K562 (cell line): Measurements from ENCODE around the gene TRMT2A. TPM values are rescaled to one million over a fixed set of nuclear protein-coding genes. Genes with fewer than 3 reads are reported as not detected.

Experiments
- ASH1L ChIP-seq: fragments of 450-650 bp; IDR thresholded peaks from 2 replicates; pipeline ENCODE4 v1.6.1; 2018; ENCODE audit warnings: borderline replicate concordance, mild to moderate bottlenecking, low read depth; ENCODE audit not compliant: partially characterized antibody
- BRD9 ChIP-seq: fragments of 450-650 bp; IDR thresholded peaks from 2 replicates; pipeline ENCODE4 v1.6.1; 2018; ENCODE audit warnings: low read depth; ENCODE audit not compliant: partially characterized antibody
- CAMTA2 ChIP-seq: fragments of 250-450 bp; sonication (Bioruptor Pico); conservative IDR thresholded peaks from 2 replicates; pipeline ENCODE4 v1.5.1; 2022
- EHMT2 ChIP-seq: fragments of 450-650 bp; IDR thresholded peaks from 2 replicates; pipeline ENCODE4 v1.6.1; 2018; ENCODE audit warnings: antibody characterized with exemption
- HDAC6 ChIP-seq: IDR thresholded peaks from 2 replicates; pipeline ENCODE4 v1.6.1; 2012; ENCODE audit warnings: low read depth, mild to moderate bottlenecking, control low read depth, inconsistent platforms, low read length, moderate library complexity
- HMG20A ChIP-seq: fragments of 450-650 bp; formaldehyde crosslinking; conservative IDR thresholded peaks from 2 replicates; pipeline ENCODE4 v1.4.0; 2020; ENCODE audit warnings: mild to moderate bottlenecking, mixed read lengths
- HNRNPL ChIP-seq: fragments of 200-400 bp; formaldehyde crosslinking; IDR thresholded peaks from 2 replicates; pipeline ENCODE4 v1.6.1; 2017; ENCODE audit warnings: low read depth, mild to moderate bottlenecking, low read length
- ID3 ChIP-seq, 2 experiments: fragments of 250-450 bp in 1 of 2; fragments of 450-650 bp in 1 of 2; sonication (Bioruptor Pico) in 1 of 2; IDR thresholded peaks; 2 replicates each; pipeline versions ENCODE4 v1.6.1 to v1.8.0; 2016 to 2021; ENCODE audit warnings: mild to moderate bottlenecking in 2 of 2, moderate library complexity in 2 of 2, missing compliant biosample characterization in 1 of 2, missing genetic modification characterization in 1 of 2
- RB1 ChIP-seq: fragments of 450-650 bp; IDR thresholded peaks from 2 replicates; pipeline ENCODE4 v1.6.1; 2017; ENCODE audit warnings: low read depth, mild to moderate bottlenecking
- RBBP5 ChIP-seq: fragments of 200-600 bp; sonication (generic); IDR thresholded peaks from 2 replicates; pipeline ENCODE4 v1.6.1; 2012; ENCODE audit warnings: borderline replicate concordance, mild to moderate bottlenecking, low read length, control low read depth, inconsistent platforms; ENCODE audit not compliant: insufficient read depth, poor library complexity, severe bottlenecking
- RBM14 ChIP-seq: fragments of 200-400 bp; formaldehyde crosslinking; IDR thresholded peaks from 2 replicates; pipeline ENCODE4 v1.6.1; 2018; ENCODE audit warnings: low read depth, mild to moderate bottlenecking, low read length, moderate library complexity, borderline replicate concordance; ENCODE audit not compliant: insufficient read depth
- SRF ChIP-seq, 2 experiments: fragments of 250-450, 450-650 bp in 1 of 2; sonication (Bioruptor Pico) in 1 of 2; sonication (generic) in 1 of 2; formaldehyde crosslinking; IDR thresholded peaks; 2 replicates each; pipeline versions ENCODE4 v1.5.0 to v1.5.1; 2020 to 2022; ENCODE audit warnings: mild to moderate bottlenecking in 1 of 2, missing genetic modification reagents in 1 of 2
- TAF15 ChIP-seq: fragments of 200-400 bp; formaldehyde crosslinking; IDR thresholded peaks from 2 replicates; pipeline ENCODE4 v1.6.1; 2017; ENCODE audit warnings: mild to moderate bottlenecking, low read depth, low read length, moderate library complexity
- TBP ChIP-seq: optimal IDR thresholded peaks from 2 replicates; pipeline ENCODE3; 2011; ENCODE audit warnings: low read depth, low read length, improper control_type of control experiment
- THAP12 ChIP-seq: fragments of 250-450 bp; sonication (Bioruptor Pico); IDR thresholded peaks from 2 replicates; pipeline ENCODE4 v1.9.0; 2021; ENCODE audit warnings: mild to moderate bottlenecking, inconsistent platforms
- TRIM28 ChIP-seq: fragments of 450-650 bp; IDR thresholded peaks from 2 replicates; pipeline ENCODE4 v1.6.1; 2017
- YY1 ChIP-seq, 3 experiments: IDR thresholded peaks; 2 replicates each; pipeline ENCODE4 v1.6.1; 2011; ENCODE audit warnings: low read length in 2 of 3, mild to moderate bottlenecking in 2 of 3, moderate library complexity in 2 of 3, borderline replicate concordance in 1 of 3, control low read depth in 1 of 3, low read depth in 1 of 3; ENCODE audit not compliant: insufficient read depth in 3 of 3, insufficient replicate concordance in 2 of 3, control insufficient read depth in 1 of 3, insufficient read length in 1 of 3; ENCODE audit errors: extremely low read depth in 1 of 3
- ZBTB2 ChIP-seq: fragments of 450-650 bp; IDR thresholded peaks from 2 replicates; pipeline ENCODE4 v1.6.1; 2016; ENCODE audit warnings: antibody characterized with exemption
- ZBTB26 ChIP-seq: fragments of 450-650 bp; formaldehyde crosslinking; IDR thresholded peaks from 2 replicates; pipeline ENCODE4 v1.4.0; 2022; ENCODE audit warnings: missing genetic modification characterization
- ZFP36 ChIP-seq: fragments of 150-350 bp; IDR thresholded peaks from 2 replicates; pipeline ENCODE4 v1.6.1; 2018; ENCODE audit warnings: low read length, low read depth; ENCODE audit not compliant: partially characterized antibody
- polyA plus RNA-seq, 8 experiments: library from polyadenylated mRNA; depleted of rRNA in 4 of 8; stranded (reverse) in 5 of 8; unstranded in 3 of 8; fragments of >200 nt; fragmentation: Nextera tagmentation in 2 of 8; fragmentation: Illumina TruSeq in 1 of 8; extraction: Ambion mirVana in 2 of 8; extraction: Trizol in 1 of 8; gene quantifications; 2 replicates each; pipeline versions ENCODE4 v1.2.1 to v1.2.3, GENCODE V29; 2011 to 2014; ENCODE audit warnings: inconsistent platforms in 1 of 8, missing spikeins in 1 of 8
- total RNA-seq, 7 experiments: library from RNA; depleted of rRNA in 6 of 7; stranded (reverse); fragments of >200 nt in 6 of 7; fragmentation: Illumina TruSeq in 2 of 7; extraction: Trizol in 2 of 7; gene quantifications; 2 replicates each; pipeline versions ENCODE4 v1.2.1 to v1.2.3, GENCODE V29; 2011 to 2021; ENCODE audit warnings: low replicate concordance in 1 of 7

The TRMT2A gene
- total and polyA plus RNA-seq, 9 of the 15 experiments (the other 6 are each of a cell fraction or from before 2014, with no cell fraction given) = 1.6 to 265 (median 140) TPM

- TF ChIP-seq RBBP5 (peak; percentile 17), THAP12 (CRISPR knock-in tag) (peak; percentile 78), TBP (no peak), RB1 (no peak), BRD9 (no peak), ASH1L (no peak), RBM14 (0 out of 2 replicates have a peak, but pooled peaks have one; percentile 88), HNRNPL (no peak), CAMTA2 (CRISPR knock-in tag) (0 out of 2 replicates have a peak, but pooled peaks have one; percentile 36), ZBTB2 (no peak), HDAC6 (0 out of 2 replicates have a peak, but pooled peaks have one; percentile 70), YY1 (IDR thresholded peaks at IDR 0.05; ENCODE audit: borderline replicate concordance in 1 of 3, control insufficient read depth in 1 of 3, extremely low read depth in 1 of 3, insufficient read depth in 3 of 3, insufficient read length in 1 of 3, insufficient replicate concordance in 2 of 3, low read depth in 1 of 3, low read length in 2 of 3) (peak in 1 of 3 experiments; percentile 9), ZBTB26 (CRISPR knock-in tag) (no peak), ZFP36 (no peak), SRF (CRISPR knock-in tag; IDR thresholded peaks at IDR 0.05) (0 out of 4 replicates have a peak, but pooled peaks of 1 of the 2 experiments have one; percentile 24), HMG20A (CRISPR knock-in tag) (no peak), TAF15 (0 out of 2 replicates have a peak, but pooled peaks have one; percentile 28), EHMT2 (no peak), TRIM28 (no peak), ID3 (CRISPR knock-in tag; IDR thresholded peaks at IDR 0.05) (no peak), ID3 (tag; IDR thresholded peaks at IDR 0.05) (peak; percentile 52; the same call in 1 of the 2 replicates)
These were observed 19.0 kb upstream of the TRMT2A start (continued) for GRCh38 chr22:20135806-20136602.
